Kidney (tissue), 14 donors: ENCODE results near the gene SLC7A14. TPM values are rescaled to one million over a fixed set of nuclear protein-coding genes. Genes with fewer than 3 reads are reported as not detected.

ENCODE experiments used
- DNase-seq, 5 donors: peaks; one replicate each; pipeline ENCODE4 v3.0.0-alpha.2; 2013 to 2020
- FAIRE-seq: peaks from 2 replicates; lab custom pipeline; 2012; peaks lifted over from hg19 to GRCh38; lab: Jason Lieb, UNC
- H3K27ac ChIP-seq, 2 donors: one replicate each; pipeline ENCODE4 v1.7.0; 2013; ENCODE audit warnings: low read depth in 2 of 2, low read length in 2 of 2, inconsistent platforms in 1 of 2
- H3K27me3 ChIP-seq: one replicate; pipeline ENCODE4 v1.7.1; 2013; ENCODE audit warnings: low read length, inconsistent platforms; ENCODE audit not compliant: control insufficient read depth, insufficient read depth
- H3K36me3 ChIP-seq, 3 donors: one replicate each; pipeline versions ENCODE4 v1.7.0 to v1.7.1; 2013; ENCODE audit warnings: low read length in 3 of 3, control low read depth in 1 of 3, inconsistent platforms in 1 of 3; ENCODE audit not compliant: insufficient read depth in 3 of 3, control insufficient read depth in 2 of 3
- H3K4me1 ChIP-seq, 3 donors: one replicate each; pipeline versions ENCODE4 v1.7.0 to v1.7.1; 2013; ENCODE audit warnings: low read length in 3 of 3, inconsistent platforms in 1 of 3, low read depth in 1 of 3; ENCODE audit not compliant: control insufficient read depth in 2 of 3, insufficient read depth in 2 of 3
- H3K4me3 ChIP-seq, 3 donors: one replicate each; pipeline versions ENCODE4 v1.7.0 to v1.8.1; 2013; ENCODE audit warnings: low read length in 3 of 3, control low read depth in 1 of 3, inconsistent platforms in 1 of 3
- H3K9ac ChIP-seq, 3 donors: one replicate each; pipeline versions ENCODE4 v1.7.0 to v1.7.1; 2013; ENCODE audit warnings: low read length in 3 of 3, control low read depth in 1 of 3, inconsistent platforms in 1 of 3
- H3K9me3 ChIP-seq, 3 donors: one replicate each; pipeline versions ENCODE4 v1.7.0 to v1.7.1; 2013; ENCODE audit warnings: low read length in 3 of 3, control low read depth in 1 of 3, inconsistent platforms in 1 of 3; ENCODE audit not compliant: control insufficient read depth in 2 of 3, insufficient read depth in 1 of 3
- CTCF ChIP-seq: IDR thresholded peaks from 3 replicates; pipeline ENCODE4 v1.5.1; 2012; ENCODE audit warnings: mild to moderate bottlenecking, moderate library complexity, borderline replicate concordance; ENCODE audit not compliant: insufficient read depth; ENCODE audit errors: extremely low read depth
- intact Hi-C: fragments of 100-400 bp; cut with DNase I; formaldehyde crosslinking; loops from one replicate; pipeline ENCODE4 v1.11.1; 2022
- polyA plus RNA-seq: library from polyadenylated mRNA; stranded (reverse); fragments of 350-450 nt; fragmentation: Illumina TruSeq; extraction: RNeasy Lipid Tissue Mini Kit (QIAGEN cat#74804); gene quantifications from one replicate; pipeline ENCODE4 v1.2.3, GENCODE V29; 2014; ENCODE audit warnings: low read depth, low replicate concordance; ENCODE audit not compliant: insufficient read depth
- total RNA-seq: library from RNA; stranded (reverse); fragmentation: NEBNext Ultra II Directional; extraction: Animal tissue kit (Norgen Biotek cat#: 25700); gene quantifications from one replicate; pipeline ENCODE4 v1.2.1, GENCODE V29; 2021
- donor health status: control.
- donor health status: control.
- donor health status: control.
- donor health status: control.
- donor health status: control.
- donor health status: DM: yes; HTN: yes; CAD: no.
- donor health status: Normal renal cell carcinoma (clear cell type).

The SLC7A14 gene
- total and polyA plus RNA-seq, 2 donors from 2014 or later: 0.04 TPM; not detected in 1

- no peaks in the 10 kb centered on the region for H3K9me3 ChIP-seq
- H3K4me1 ChIP-seq: peaks cover 0 to 7% (median 5%) of the 10 kb centered on the region in 3 donors
- DNase-seq: peak in 3 of 5 donors; percentile 17 to 52 (median 29)
- no peak for FAIRE-seq
- intact Hi-C loops: no loop called here
- no peak for TF ChIP-seq CTCF
- H3K9ac ChIP-seq: peak overlapping the region in 1 of 3 donors; percentile 61
- H3K27me3 ChIP-seq: peaks cover 4% of the 10 kb centered on the region
- H3K4me3 ChIP-seq: peak overlapping the region in 2 of 3 donors; percentile 21 to 68
- H3K27ac ChIP-seq: peak overlapping the region in 1 of 2 donors; percentile 3
- H3K36me3 ChIP-seq: no peaks in the 10 kb centered on the region
These were observed 165.5 kb downstream of the SLC7A14 start for GRCh38 chr3:170420307-170420821.

GRCh38 chr3:170419557-170420087, 166.3 kb downstream of the SLC7A14 start:
- FAIRE-seq: no peak
- H3K4me3 ChIP-seq: peak overlapping the region in 2 of 3 donors; percentile 46 to 68
- DNase-seq: peak; percentile 56 to 78 (median 75)
- intact Hi-C loops: no loop called here
- no peaks in the 10 kb centered on the region for H3K9me3 ChIP-seq
- no peak for TF ChIP-seq CTCF
- no peaks in the 10 kb centered on the region for H3K36me3 ChIP-seq
- no peak overlapping the region for H3K27ac ChIP-seq
- H3K4me1 ChIP-seq: peaks cover 0 to 7% (median 5%) of the 10 kb centered on the region in 3 donors
- H3K9ac ChIP-seq: peak overlapping the region in 2 of 3 donors; percentile 7 to 63
- peaks cover 4% of the 10 kb centered on the region for H3K27me3 ChIP-seq

GRCh38 chr3:170418422-170419398, 167.2 kb downstream of the SLC7A14 start, which contains the start of gene CLDN11:
TSS of gene CLDN11 (plus strand) at chr3:170418868. CDS start at chr3:170419067, 199 bp downstream.
- Histone ChIP-seq H3K4me3 (peak within 1 kb of the TSS; percentile 46 to 71 (median 60)), H3K9ac (peak within 1 kb of the TSS in 2 of 3 donors; percentile 7 to 63), H3K27me3 (peaks cover 4% of the 10 kb centered on the region), H3K4me1 (peaks cover 3 to 7% (median 5%) of the 10 kb centered on the region in 3 donors), H3K9me3 (no peaks in the 10 kb centered on the region), H3K27ac (no peak within 1 kb of the TSS), H3K36me3 (no peaks in the 10 kb centered on the region)
- TF ChIP-seq CTCF: no peak
- intact Hi-C loops: no loop called here
- FAIRE-seq (no peak), DNase-seq (peak; percentile 72 to 93 (median 74))
